Measurements from ENCODE around the gene PLA2G2F.

Gene PLA2G2F

DNA sequence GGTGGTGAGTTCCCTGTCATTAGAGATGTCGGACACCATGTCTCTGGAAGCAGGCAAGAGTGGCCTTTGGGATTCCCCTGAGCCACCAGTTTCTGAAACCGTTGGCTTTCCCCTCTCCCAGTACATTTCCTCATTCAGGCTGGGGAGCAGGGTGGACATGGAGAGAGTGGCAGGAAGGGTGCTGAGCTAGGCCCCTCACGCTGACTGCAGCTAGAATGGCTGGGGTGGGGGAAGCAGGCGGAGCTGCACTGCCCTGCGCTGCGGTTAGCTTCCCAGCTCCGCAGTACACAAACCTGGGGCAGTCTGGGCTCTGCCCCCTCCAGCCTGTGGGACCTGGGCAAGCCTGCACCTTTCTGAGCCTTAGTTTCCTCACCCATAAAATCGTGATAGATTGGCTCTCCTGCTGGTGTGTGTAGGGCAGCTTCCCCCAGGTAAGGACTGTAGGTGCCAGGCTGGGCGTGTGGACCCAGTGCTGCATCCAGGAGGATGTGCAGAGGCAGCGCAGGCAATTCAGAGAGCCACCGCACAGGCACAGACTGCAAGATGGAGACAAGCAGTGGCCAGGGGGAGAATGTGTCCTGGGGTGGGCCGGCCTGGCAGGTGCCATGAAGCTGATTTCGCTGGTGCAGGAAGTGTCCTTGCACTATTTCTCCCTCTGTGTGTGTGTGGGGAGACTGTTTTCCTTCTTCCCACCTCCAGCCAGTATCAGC lies 3.0 kb downstream of the PLA2G2F start:
- DNase-seq (ENCODE audit: low spot score): no peak

DNA sequence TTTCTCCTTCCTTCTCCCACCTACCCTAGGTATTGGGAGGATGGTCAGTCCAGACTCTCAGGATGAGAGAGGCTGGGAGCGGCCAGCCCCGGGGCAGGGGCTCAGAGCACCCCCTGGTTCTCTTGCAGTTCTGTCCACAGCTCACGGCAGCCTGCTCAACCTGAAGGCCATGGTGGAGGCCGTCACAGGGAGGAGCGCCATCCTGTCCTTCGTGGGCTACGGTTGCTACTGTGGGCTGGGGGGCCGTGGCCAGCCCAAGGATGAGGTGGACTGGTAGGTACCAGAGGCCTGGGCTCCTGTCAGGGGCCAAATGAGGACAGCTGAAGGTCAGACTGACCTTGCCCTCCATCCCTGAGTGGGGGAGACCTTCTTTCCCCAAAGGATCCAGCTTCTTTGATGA lies 4.2 kb downstream of the PLA2G2F start:
- DNase-seq (ENCODE audit: low spot score): no peak

- no peak for DNase-seq (ENCODE audit: low spot score)
Measured at GRCh38 chr1:20143734-20144565, 4.8 kb downstream of the PLA2G2F start.

- no peak for DNase-seq (ENCODE audit: low spot score)
Measured at GRCh38 chr1:20147846-20148570, 8.9 kb downstream of the PLA2G2F start.

- no peak for DNase-seq (ENCODE audit: low spot score)
Measured at GRCh38 chr1:20148571-20149500, 9.7 kb downstream of the PLA2G2F start.

DNA sequence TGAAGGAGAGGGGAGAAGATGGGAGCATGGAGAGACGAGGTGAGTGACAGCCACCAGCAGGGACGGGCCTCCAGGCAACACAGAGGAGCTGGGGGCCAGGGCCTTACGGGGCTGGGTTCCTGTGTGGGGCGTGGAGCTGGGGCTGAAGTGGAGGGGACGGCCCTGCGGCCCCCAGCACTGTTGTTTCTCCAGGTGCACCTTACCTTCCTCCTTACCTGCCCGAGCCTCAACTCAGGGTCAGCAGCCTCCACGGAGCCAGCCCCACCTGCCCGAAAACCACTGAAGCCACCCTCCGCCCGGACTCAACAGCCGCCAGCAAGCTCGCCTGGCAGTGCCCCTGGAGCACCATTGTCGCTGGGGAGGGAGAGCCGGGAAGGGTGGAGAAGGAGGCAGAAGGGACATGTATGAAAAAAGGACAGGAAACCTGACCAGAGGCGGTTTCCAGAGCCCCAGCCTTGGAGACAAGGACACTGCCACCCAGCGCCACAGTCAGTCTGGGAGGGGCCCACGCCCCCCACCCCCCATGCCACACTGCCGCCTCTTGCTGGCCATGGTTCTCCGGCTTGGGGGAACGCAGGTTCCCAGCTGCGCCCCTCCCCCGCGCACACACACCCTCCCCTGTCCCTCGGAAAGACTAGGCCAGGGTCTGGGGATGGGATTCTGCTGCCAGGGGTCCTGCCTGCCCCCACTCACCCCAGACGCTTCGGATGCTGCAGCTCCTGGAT lies 10.6 kb downstream of the PLA2G2F start:
- DNase-seq (ENCODE audit: low spot score): no peak

DNA sequence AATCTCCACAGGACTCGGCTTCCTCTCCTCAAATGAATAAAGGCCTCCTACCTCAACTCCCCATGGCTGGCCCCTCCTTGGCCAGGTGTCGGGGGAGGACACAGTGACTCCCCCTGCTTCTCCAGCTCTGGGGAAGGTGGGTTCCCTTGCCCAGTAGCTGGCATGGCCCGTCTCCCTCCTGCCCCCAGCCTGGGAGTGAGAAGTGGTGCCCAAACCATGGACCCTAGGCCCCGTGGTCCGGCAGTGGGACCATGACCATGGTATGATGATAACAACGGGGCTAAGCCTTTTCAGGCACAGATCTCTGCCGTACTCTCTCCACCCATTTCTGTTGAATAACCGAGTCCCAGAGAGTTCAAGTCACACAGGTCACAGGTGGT lies 11.2 kb downstream of the PLA2G2F start:
- no peak for DNase-seq (ENCODE audit: low spot score)

GRCh38 chr1:20150969-20151368 lies 11.8 kb downstream of the PLA2G2F start:
- no peak for DNase-seq (ENCODE audit: low spot score)

DNA sequence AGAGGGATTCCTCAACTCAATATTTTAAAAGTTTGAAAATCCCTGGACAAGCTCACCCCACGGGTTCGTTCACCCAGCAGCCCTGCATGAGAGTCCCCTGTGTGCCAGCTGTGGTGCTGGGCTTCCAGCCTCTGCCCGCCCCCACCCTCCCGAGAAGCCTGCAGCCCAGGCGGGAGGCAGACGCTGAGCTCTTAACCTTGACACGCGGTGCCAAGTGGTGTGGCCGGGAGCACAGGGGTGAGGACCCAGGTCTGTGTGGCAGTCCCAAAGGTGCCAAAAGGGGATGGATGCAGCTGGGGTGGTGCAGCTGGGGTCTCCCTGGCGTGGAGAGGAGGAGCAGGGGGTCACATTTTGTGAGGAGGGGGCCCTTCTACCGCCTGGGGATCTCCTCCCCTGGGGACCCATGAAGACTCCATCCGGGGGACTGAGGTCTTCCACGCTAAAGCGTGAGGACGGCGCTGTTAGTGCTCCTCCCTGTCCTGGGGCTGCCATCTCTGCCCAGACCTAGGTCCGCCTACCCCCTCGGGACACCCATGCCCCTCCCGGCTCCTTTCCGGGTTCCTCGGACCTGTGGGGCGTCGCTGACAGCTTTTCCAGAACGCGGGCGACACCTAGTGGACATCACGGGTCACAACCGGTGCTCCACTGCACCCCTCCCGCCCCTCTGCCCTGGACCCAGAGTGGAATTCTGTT lies 12.9 kb downstream of the PLA2G2F start:
- peak; percentile 65 for DNase-seq (ENCODE audit: low spot score)

DNA sequence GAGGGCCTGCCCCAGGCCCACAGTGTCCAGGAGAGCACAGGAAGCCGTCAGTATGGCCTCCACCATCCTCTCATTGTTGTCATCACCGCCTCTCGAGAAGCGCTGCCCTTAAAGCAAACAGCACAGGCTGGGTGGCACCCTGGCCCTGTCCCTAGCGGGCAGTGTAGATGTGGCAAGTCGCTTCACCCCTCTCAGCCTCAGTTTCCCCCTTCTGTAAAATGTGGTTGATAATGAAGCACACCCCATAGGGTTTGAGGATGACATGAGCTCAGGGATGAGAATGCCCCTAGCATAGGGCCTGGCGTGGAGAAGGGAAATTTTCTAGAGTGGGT lies 13.4 kb downstream of the PLA2G2F start:
- DNase-seq (ENCODE audit: low spot score): no peak

GRCh38 chr1:20153000-20153418 lies 13.9 kb downstream of the PLA2G2F start:
- DNase-seq (ENCODE audit: low spot score): peak; percentile 40

GRCh38 chr1:20154301-20154831 lies 15.2 kb downstream of the PLA2G2F start:
- DNase-seq (ENCODE audit: low spot score): no peak

DNA sequence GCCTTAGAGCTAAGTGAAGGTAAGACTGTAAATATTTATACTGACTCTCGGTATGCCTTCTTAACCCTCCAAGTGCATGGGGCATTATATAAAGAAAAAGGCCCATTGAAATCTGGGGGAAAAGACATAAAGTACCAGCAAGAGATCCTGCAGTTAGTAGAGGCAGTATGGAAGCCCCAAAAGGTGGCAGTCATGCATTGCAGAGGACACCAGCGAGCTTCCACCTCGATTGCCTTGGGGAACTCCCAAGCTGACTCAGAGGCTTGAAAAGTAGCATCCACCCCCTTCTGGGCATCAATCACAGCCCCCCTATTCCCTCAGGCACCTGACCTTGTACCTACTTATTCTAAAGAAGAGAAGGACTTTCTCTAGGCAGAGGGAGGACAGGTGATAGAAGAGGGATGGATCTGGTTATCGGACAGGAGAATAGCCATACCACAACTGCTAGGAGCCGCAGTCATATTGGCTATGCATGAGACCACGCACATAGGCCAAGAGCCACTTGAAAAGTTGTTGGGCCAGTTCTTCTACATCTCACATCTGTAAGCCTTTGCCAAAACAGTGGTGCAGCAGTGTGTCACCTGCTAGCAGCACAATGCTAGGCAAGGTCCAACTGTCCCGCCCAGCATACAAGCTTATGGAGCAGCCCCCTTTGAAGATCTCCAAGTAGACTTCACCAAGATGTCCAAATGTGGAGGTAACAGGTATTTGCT lies 19.4 kb downstream of the PLA2G2F start:
- DNase-seq (ENCODE audit: low spot score): no peak

- DNase-seq (ENCODE audit: low spot score): no peak
Measured at GRCh38 chr1:20160034-20160433, 20.9 kb downstream of the PLA2G2F start.

DNA sequence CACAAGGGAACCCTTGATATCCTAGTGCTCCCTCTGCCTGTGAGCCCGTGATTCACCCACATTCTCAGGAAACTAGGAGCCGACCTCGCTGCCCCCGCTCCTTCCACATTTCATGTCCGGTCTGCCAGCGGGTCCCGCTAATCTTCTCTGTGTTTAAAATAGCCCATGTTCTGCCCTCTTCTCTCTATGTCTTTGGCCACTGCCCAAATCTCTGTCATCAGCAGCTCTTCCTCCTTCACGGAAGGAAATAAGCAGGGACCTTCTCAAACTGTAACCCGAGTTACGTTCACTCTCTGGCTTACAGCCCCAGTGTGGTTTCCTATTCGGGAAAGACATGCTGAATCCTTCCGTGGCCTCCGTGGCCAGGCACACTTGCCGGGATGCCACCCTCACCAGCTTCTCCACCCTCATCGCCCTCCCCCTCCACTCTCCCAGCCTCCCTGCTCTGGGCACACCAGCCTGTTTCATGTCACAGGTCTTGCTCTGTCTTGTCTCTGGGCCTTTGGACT lies 25.6 kb downstream of the PLA2G2F start:
- DNase-seq (ENCODE audit: low spot score): peak; percentile 41

- DNase-seq (ENCODE audit: low spot score): no peak
Measured at GRCh38 chr1:20165522-20165951, 26.4 kb downstream of the PLA2G2F start.

DNA sequence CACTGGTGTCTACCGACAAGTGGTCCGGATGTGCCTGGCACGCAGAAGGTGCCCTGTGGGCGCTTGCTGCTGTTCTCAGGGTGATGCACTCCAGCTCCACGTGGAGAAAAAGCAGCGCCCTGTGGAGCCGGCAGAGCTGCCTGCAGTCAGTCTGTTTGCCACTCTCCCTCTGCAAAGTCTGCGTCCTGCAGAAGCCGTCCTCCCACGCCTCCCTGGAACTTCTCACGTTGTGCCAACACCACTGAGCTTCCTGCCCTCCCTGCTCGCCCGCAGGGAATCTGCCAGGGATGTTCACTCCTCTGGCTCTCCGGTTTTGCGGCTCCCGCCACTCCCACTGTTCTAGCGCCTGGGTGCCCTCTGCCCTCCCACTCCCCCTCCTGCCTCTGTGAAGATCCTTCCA lies 26.9 kb downstream of the PLA2G2F start:
- DNase-seq (ENCODE audit: low spot score): no peak

DNA sequence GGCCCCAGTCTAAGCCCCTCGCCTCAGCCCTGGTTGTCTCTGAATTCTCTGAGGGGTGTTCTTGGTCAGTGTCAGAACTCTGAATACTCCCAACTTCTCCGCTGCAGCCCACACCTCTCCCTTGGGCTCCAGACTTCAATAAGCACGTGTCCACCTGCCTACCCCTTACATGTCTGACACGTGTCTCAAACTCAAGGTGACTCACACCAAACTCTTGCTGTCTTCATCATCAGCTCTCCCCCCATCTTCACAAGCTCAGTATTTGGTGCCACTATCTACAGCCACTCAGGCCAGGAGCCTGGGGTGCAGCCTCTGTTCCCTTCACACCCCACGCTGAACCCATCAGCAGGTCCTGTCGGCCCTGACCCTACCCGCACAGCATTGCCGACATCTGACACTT lies 28.0 kb downstream of the PLA2G2F start:
- DNase-seq (ENCODE audit: low spot score): no peak
